ENCODE data around the gene LACRT. TPM values are rescaled to one million over a fixed set of nuclear protein-coding genes. Genes with fewer than 3 reads are reported as not detected.
A peak's percentile ranks its signal among the peaks of the same experiment; 100 is the strongest.

The LACRT gene
- total RNA-seq, 2 donors from 2014 or later, result not detected

DNA sequence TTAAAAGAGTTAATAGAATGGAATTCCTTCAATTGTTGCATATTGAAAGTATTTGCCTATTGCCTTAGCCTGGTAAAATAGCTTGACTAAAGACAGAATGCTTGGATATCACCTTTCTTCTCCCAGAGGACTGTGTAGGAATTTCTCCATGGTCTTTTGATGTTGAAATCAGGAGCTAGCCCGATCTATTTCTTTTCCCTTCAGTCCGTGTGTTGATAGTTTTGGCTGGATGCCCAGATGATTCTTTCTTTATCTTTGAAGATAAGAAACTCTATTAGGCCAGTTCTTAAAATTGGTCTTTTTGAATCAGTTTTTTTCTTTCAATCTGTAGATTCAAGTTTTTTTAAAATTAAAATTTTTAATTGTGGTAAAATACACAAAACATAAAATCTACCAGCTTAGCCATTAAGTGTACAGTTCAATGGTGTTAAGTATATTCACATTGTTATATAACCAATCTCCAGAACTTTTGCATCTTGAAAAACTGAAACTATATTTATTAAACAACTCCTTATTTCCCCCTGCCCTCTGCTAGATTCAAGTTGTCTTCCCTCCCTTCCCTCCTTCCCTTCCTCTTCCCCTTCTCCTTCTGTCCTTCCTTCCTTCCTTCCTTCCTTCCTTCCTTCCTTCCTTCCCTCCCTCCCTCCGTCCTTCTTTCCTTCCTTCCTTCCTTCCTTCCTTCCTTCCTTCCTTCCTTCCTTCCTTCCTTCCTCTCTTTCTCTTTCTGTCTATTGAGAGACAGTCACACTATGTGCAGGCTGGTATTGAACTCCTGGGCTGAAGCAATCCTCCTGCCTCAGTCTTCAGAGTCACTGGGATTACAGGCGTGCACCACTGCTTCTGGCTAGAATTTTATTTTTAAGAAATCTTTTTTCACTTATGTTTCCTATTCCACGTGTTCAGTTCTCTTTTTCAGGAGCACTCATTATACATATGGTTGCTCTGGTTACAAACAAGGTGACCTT lies 10.1 kb downstream of the LACRT start:
- ATAC-seq, result no peak
- Histone ChIP-seq H3K36me3 (replicated peaks in 1 of 2; ENCODE audit: insufficient read depth in 1 of 2, low read depth in 2 of 2) (no peaks in the 10 kb centered on the region), H3K9me3 (no peaks in the 10 kb centered on the region), H3K27me3 (no peaks in the 10 kb centered on the region), H3K4me3 (no peak overlapping the region), H3K4me1 (peaks cover 4% of the 10 kb centered on the region), H3K27ac (no peak overlapping the region)
- intact Hi-C loops (cut with DNase I), result no loop called here
- no peak for DNase-seq
- TF ChIP-seq POLR2A (IDR thresholded peaks at IDR 0.05), result no peak
- TF ChIP-seq, protein P1, sequence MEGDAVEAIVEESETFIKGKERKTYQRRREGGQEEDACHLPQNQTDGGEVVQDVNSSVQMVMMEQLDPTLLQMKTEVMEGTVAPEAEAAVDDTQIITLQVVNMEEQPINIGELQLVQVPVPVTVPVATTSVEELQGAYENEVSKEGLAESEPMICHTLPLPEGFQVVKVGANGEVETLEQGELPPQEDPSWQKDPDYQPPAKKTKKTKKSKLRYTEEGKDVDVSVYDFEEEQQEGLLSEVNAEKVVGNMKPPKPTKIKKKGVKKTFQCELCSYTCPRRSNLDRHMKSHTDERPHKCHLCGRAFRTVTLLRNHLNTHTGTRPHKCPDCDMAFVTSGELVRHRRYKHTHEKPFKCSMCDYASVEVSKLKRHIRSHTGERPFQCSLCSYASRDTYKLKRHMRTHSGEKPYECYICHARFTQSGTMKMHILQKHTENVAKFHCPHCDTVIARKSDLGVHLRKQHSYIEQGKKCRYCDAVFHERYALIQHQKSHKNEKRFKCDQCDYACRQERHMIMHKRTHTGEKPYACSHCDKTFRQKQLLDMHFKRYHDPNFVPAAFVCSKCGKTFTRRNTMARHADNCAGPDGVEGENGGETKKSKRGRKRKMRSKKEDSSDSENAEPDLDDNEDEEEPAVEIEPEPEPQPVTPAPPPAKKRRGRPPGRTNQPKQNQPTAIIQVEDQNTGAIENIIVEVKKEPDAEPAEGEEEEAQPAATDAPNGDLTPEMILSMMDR (IDR thresholded peaks at IDR 0.05), result no peak
- 27 to 36% methylated on average over 5 of the region's 5 CpGs for WGBS, 2 donors

- intact Hi-C loops (cut with DNase I), result no loop called here
- Histone ChIP-seq H3K27ac (no peak overlapping the region), H3K27me3 (no peaks in the 10 kb centered on the region), H3K4me3 (no peak overlapping the region), H3K9me3 (no peaks in the 10 kb centered on the region), H3K4me1 (peaks cover 4% of the 10 kb centered on the region), H3K36me3 (replicated peaks in 1 of 2; ENCODE audit: insufficient read depth in 1 of 2, low read depth in 2 of 2) (no peaks in the 10 kb centered on the region)
- no peak for TF ChIP-seq POLR2A (IDR thresholded peaks at IDR 0.05)
- TF ChIP-seq, protein P1 (IDR thresholded peaks at IDR 0.05), result peak in 1 of 7 experiments; percentile 16
- no peak for ATAC-seq
- DNase-seq, result no peak
Observed at GRCh38 chr12:54622463-54623183, 12.1 kb downstream of the LACRT start.

GRCh38 chr12:54616933-54617680 lies 17.6 kb downstream of the LACRT start:
- ATAC-seq (no peak), DNase-seq (no peak)
- Histone ChIP-seq H3K9me3 (no peaks in the 10 kb centered on the region), H3K4me1 (no peaks in the 10 kb centered on the region), H3K27me3 (no peaks in the 10 kb centered on the region), H3K36me3 (replicated peaks in 1 of 2; ENCODE audit: insufficient read depth in 1 of 2, low read depth in 2 of 2) (no peaks in the 10 kb centered on the region), H3K27ac (no peak overlapping the region), H3K4me3 (no peak overlapping the region)
- WGBS, 2 donors, result 52 to 64% methylated on average over 6 of the region's 6 CpGs
- no peak for TF ChIP-seq POLR2A (IDR thresholded peaks at IDR 0.05)
- TF ChIP-seq, protein P1 (IDR thresholded peaks at IDR 0.05), result no peak
- intact Hi-C loops (cut with DNase I), result no loop called here

DNA sequence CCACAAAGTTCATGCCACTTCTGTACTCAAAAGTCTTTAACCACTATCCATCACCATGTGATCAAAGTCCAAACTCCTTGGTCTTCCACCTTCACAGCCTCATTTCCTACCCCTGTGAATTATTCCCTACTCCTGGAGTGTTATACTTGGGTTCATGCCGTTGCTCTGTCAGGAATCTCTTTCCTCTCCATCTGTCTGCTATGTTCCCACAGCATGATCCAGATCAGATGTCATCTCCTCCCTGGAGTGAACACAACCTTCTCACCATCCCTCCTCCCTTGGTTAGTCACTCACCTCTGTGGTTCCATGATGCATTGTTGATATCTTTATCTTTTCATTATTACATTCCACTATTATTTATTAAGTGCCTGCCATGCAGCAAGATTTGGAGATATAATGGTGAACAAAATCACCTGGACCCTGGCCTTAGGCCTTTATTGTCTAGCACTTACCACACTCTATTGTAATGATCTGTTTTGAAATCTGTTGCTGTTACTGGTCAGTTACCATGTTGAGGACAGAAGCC lies 22.4 kb downstream of the LACRT start:
- no peak overlapping the region for H3K4me3 ChIP-seq
- no peaks in the 10 kb centered on the region for H3K4me1 ChIP-seq
- WGBS, 2 donors, result 52 to 69% methylated on average over 1 of the region's 1 CpG
- H3K27ac ChIP-seq, result no peak overlapping the region
- DNase-seq (no peak), ATAC-seq (no peak)
- no peaks in the 10 kb centered on the region for H3K36me3 ChIP-seq (replicated peaks in 1 of 2; ENCODE audit: insufficient read depth in 1 of 2, low read depth in 2 of 2)
- no peak for TF ChIP-seq POLR2A (IDR thresholded peaks at IDR 0.05)
- TF ChIP-seq, protein P1 (IDR thresholded peaks at IDR 0.05), result no peak
- intact Hi-C loops (cut with DNase I), result no loop called here
- H3K27me3 ChIP-seq, result no peaks in the 10 kb centered on the region
- no peaks in the 10 kb centered on the region for H3K9me3 ChIP-seq

Data from body of pancreas (tissue), 4 donors.